Fibroblast of villous mesenchyme (primary cell): Measurements from ENCODE around the gene SSTR1. TPM values are rescaled to one million over a fixed set of nuclear protein-coding genes. Genes with fewer than 3 reads are reported as not detected.

Experiments used
- DNase-seq: peaks from one replicate; pipeline ENCODE4 v3.0.0-alpha.2; 2010; ENCODE audit warnings: low read depth
- H3K4me3 ChIP-seq: 2 replicates; pipeline ENCODE4 v1.5.1; 2011; ENCODE audit warnings: low read depth, mild to moderate bottlenecking, low read length
- CTCF ChIP-seq: IDR thresholded peaks from 2 replicates; pipeline ENCODE4 v1.5.1; 2012; ENCODE audit warnings: low read depth, mild to moderate bottlenecking, low read length; ENCODE audit not compliant: insufficient read depth
- total RNA-seq: library from RNA; depleted of rRNA; stranded (reverse); fragments of >200 nt; gene quantifications from 2 replicates; pipeline ENCODE4 v1.2.3, GENCODE V29; 2012

SSTR1 gene
- total RNA-seq, 1 donor, result 57.9 TPM

GRCh38 chr14:38197001-38197783, 10.5 kb upstream of the SSTR1 start:
- peak; percentile 33 for DNase-seq

GRCh38 chr14:38197784-38198335, 9.8 kb upstream of the SSTR1 start:
- peak; percentile 36 for DNase-seq
- TF ChIP-seq CTCF, result no peak
- H3K4me3 ChIP-seq, result no peak overlapping the region

More at GRCh38 chr14:38197001-38197783, 10.5 kb upstream of the SSTR1 start:
- H3K4me3 ChIP-seq, result no peak overlapping the region
- peak; percentile 62 for TF ChIP-seq CTCF

GRCh38 chr14:38198425-38198824, 9.3 kb upstream of the SSTR1 start:
- TF ChIP-seq CTCF, result no peak
- no peak overlapping the region for H3K4me3 ChIP-seq
- no peak for DNase-seq

GRCh38 chr14:38199076-38199475, 8.6 kb upstream of the SSTR1 start:
- no peak for TF ChIP-seq CTCF
- DNase-seq, result no peak
- no peak overlapping the region for H3K4me3 ChIP-seq

- no peak for TF ChIP-seq CTCF
- no peak overlapping the region for H3K4me3 ChIP-seq
- DNase-seq, result no peak
These were observed 8.0 kb upstream of the SSTR1 start for GRCh38 chr14:38199739-38200138.

GRCh38 chr14:38201137-38201828, 6.4 kb upstream of the SSTR1 start:
- H3K4me3 ChIP-seq, result no peak overlapping the region
- no peak for DNase-seq
- TF ChIP-seq CTCF, result no peak
